Right renal cortex interstitium (tissue), 3 donors: Measurements from ENCODE around the gene RASA4. TPM values are rescaled to one million over a fixed set of nuclear protein-coding genes. Genes with fewer than 3 reads are reported as not detected.
"Not testable (repeated sequence)": the region's sequence is repeated elsewhere in the genome, so short reads cannot be mapped to it uniquely, and the experiment has no call there.

ENCODE experiments used
- DNase-seq, 3 donors: peaks; one replicate each; pipeline ENCODE4 v3.0.0-alpha.2; 2013; ENCODE audit warnings: low read depth in 3 of 3, low spot score in 2 of 3
- polyA plus RNA-seq, 3 donors: library from polyadenylated mRNA; unstranded; fragments of 120-200 nt; gene quantifications; one replicate each; pipeline ENCODE4 v1.2.1, GENCODE V29; 2013; ENCODE audit not compliant: insufficient read length in 3 of 3

RASA4 gene
- 10 to 100 TPM; 23.2 to 29.2 (median 25.9) TPM for polyA plus RNA-seq

- DNase-seq = not testable (repeated sequence)
These were observed at the start of gene RASA4 for GRCh38 chr7:102616507-102617125. TSS of gene RASA4 (minus strand) at chr7:102616756. CDS start at chr7:102616689, 67 bp downstream.

- DNase-seq = not testable (repeated sequence)
These were observed 48.2 kb upstream of the RASA4 start for GRCh38 chr7:102664765-102665164.

- not testable (repeated sequence) for DNase-seq
These were observed 33.4 kb upstream of the RASA4 start, which contains the start of gene SPDYE2B for GRCh38 chr7:102649924-102650323. TSS of gene SPDYE2B (plus strand) at chr7:102650319. CDS start at chr7:102652349, 2,030 bp downstream.

GRCh38 chr7:102647813-102648212 lies 31.3 kb upstream of the RASA4 start:
- DNase-seq = not testable (repeated sequence)

GRCh38 chr7:102643404-102643803 lies 26.8 kb upstream of the RASA4 start:
- not testable (repeated sequence) for DNase-seq

- not testable (repeated sequence) for DNase-seq
These were observed 26.1 kb upstream of the RASA4 start, which contains the start of gene UPK3BL1 for GRCh38 chr7:102642691-102643090. TSS of gene UPK3BL1 (minus strand) at chr7:102642791. CDS start at chr7:102642741, 50 bp downstream.

GRCh38 chr7:102638848-102639247 lies 22.3 kb upstream of the RASA4 start:
- not testable (repeated sequence) for DNase-seq

GRCh38 chr7:102636956-102637355 lies 20.4 kb upstream of the RASA4 start:
- DNase-seq = not testable (repeated sequence)

GRCh38 chr7:102635354-102635753 lies 18.8 kb upstream of the RASA4 start:
- DNase-seq = not testable (repeated sequence)

GRCh38 chr7:102634299-102634698 lies 17.7 kb upstream of the RASA4 start:
- DNase-seq = not testable (repeated sequence)

GRCh38 chr7:102630622-102631021 lies 14.1 kb upstream of the RASA4 start:
- DNase-seq = not testable (repeated sequence)

- not testable (repeated sequence) for DNase-seq
These were observed 10.8 kb upstream of the RASA4 start for GRCh38 chr7:102627271-102627904.

- not testable (repeated sequence) for DNase-seq
These were observed 1.6 kb upstream of the RASA4 start for GRCh38 chr7:102618122-102618521.

- DNase-seq = not testable (repeated sequence)
These were observed 626 bp downstream of the RASA4 start for GRCh38 chr7:102615930-102616329.

- DNase-seq = not testable (repeated sequence)
These were observed 1.7 kb downstream of the RASA4 start for GRCh38 chr7:102614873-102615272.

- not testable (repeated sequence) for DNase-seq
These were observed 2.2 kb downstream of the RASA4 start for GRCh38 chr7:102614346-102614697.

- not testable (repeated sequence) for DNase-seq
These were observed 2.8 kb downstream of the RASA4 start for GRCh38 chr7:102613575-102614345.

- not testable (repeated sequence) for DNase-seq
These were observed 4.8 kb downstream of the RASA4 start for GRCh38 chr7:102611675-102612325.

- not testable (repeated sequence) for DNase-seq
These were observed 5.4 kb downstream of the RASA4 start for GRCh38 chr7:102611013-102611674.

- DNase-seq = not testable (repeated sequence)
These were observed 6.1 kb downstream of the RASA4 start for GRCh38 chr7:102610441-102610840.
